Stimulated activated CD4-positive, alpha-beta T cell treated with anti-CD3 and anti-CD28 coated beads, Interleukin-2, amount 100 ng/mL, for 24 hours (primary cell): Measurements from ENCODE around the gene GPR63.
"Not testable (repeated sequence)": the region's sequence is repeated elsewhere in the genome, so short reads cannot be mapped to it uniquely, and the experiment has no call there.

Source experiments
- DNase-seq, 2 donors: peaks; one replicate each; pipeline ENCODE4 v3.0.0-alpha.2; 2020

GPR63 gene

GRCh38 chr6:96837081-96837971 lies at the start of gene GPR63:
Gene GPR63 (minus strand): TSS chr6:96837477. CDS start chr6:96799731, 37,746 bp downstream.
- peak; percentile 68 to 78 for DNase-seq

GRCh38 chr6:96886519-96886918 lies 49.2 kb upstream of the GPR63 start:
- DNase-seq: no peak

GRCh38 chr6:96885187-96885631 lies 47.9 kb upstream of the GPR63 start:
- DNase-seq: not testable (repeated sequence)

GRCh38 chr6:96878143-96878542 lies 40.9 kb upstream of the GPR63 start:
- DNase-seq: no peak

- no peak for DNase-seq
These were observed 39.7 kb upstream of the GPR63 start for GRCh38 chr6:96876886-96877545.

- DNase-seq: no peak
These were observed 35.7 kb upstream of the GPR63 start for GRCh38 chr6:96872976-96873375.

- DNase-seq: no peak
These were observed 27.8 kb upstream of the GPR63 start for GRCh38 chr6:96865055-96865405.

- no peak for DNase-seq
These were observed 27.2 kb upstream of the GPR63 start for GRCh38 chr6:96864216-96865054.

- no peak for DNase-seq
These were observed 25.3 kb upstream of the GPR63 start for GRCh38 chr6:96862560-96862959.

GRCh38 chr6:96861588-96861987 lies 24.3 kb upstream of the GPR63 start:
- DNase-seq: no peak

GRCh38 chr6:96856856-96857255 lies 19.6 kb upstream of the GPR63 start:
- no peak for DNase-seq

- no peak for DNase-seq
These were observed 15.8 kb upstream of the GPR63 start for GRCh38 chr6:96853083-96853482.

GRCh38 chr6:96852605-96853004 lies 15.3 kb upstream of the GPR63 start:
- no peak for DNase-seq

- no peak for DNase-seq
These were observed 14.6 kb upstream of the GPR63 start for GRCh38 chr6:96851858-96852257.

- DNase-seq: no peak
These were observed 12.3 kb upstream of the GPR63 start for GRCh38 chr6:96849615-96850014.

- no peak for DNase-seq
These were observed 7.3 kb upstream of the GPR63 start for GRCh38 chr6:96844530-96844929.

GRCh38 chr6:96841345-96841744 lies 4.1 kb upstream of the GPR63 start:
- no peak for DNase-seq

GRCh38 chr6:96836631-96837080 lies 621 bp downstream of the GPR63 start:
- peak; percentile 5 to 18 for DNase-seq

- DNase-seq: no peak
These were observed 3.2 kb downstream of the GPR63 start for GRCh38 chr6:96834070-96834469.

- DNase-seq: no peak
These were observed 4.5 kb downstream of the GPR63 start for GRCh38 chr6:96832780-96833179.

GRCh38 chr6:96826865-96827264 lies 10.4 kb downstream of the GPR63 start:
- no peak for DNase-seq

- no peak for DNase-seq
These were observed 13.5 kb downstream of the GPR63 start for GRCh38 chr6:96823743-96824142.

GRCh38 chr6:96821034-96821433 lies 16.2 kb downstream of the GPR63 start:
- no peak for DNase-seq
